HG02885 (cell line): ENCODE measurements around the gene WFIKKN2.
"Not testable (repeated sequence)": the region's sequence is repeated elsewhere in the genome, so short reads cannot be mapped to it uniquely, and the experiment has no call there.

Source experiments
- ATAC-seq: cut with Tn5 transposase; IDR thresholded peaks from one replicate; pipeline ENCODE4 v1.9.1; 2021; ENCODE audit warnings: mild to moderate bottlenecking; ENCODE audit not compliant: unreplicated experiment, poor library complexity

The WFIKKN2 gene

DNA sequence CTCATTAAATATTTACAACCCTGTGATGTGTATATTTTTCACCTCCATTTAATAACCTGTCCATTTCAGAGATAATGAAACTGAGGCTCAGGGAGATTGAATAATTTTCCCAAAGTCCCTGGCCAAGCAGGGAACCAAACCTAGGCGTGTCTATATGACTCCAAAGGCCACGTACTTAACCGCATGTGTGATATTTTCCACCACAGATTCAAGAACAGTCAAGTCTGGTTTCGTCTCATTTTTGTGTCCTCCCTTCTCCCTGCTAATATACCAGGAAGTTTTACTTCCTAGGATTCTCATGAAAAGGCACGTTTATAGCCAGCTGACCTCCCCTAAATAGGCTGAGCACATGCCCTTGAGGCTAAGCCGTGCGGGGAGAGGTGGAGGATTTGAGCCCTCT lies 15.3 kb downstream of the WFIKKN2 start:
- no peak for ATAC-seq

DNA sequence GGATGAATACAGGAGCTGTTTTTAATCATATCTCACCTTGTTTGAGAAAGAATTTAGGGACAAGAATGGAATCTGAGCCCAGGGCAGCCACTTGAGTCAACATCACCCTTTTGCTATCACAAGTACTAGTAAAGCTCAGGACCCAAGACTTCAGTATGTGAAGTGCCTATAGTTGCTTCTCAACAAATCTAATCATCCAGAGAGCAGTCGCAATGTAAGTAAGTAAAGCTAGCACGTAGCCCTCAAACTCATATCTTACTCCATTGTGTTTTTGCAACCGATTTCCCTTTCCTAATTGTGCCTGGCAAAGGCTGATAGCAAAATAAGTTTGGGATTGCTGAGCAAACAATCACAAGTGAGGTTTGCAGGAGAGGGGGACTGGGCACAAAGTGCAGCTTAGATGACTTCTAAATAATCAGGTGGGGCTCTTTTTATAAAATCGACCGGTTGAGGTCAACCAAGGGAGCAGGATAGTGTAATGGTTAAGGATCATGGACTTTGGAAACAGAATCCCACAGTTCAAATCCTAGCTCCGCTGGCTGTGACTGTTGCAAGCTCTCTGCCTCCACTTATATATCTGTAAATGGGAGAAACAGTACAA lies 17.7 kb downstream of the WFIKKN2 start:
- no peak for ATAC-seq

DNA sequence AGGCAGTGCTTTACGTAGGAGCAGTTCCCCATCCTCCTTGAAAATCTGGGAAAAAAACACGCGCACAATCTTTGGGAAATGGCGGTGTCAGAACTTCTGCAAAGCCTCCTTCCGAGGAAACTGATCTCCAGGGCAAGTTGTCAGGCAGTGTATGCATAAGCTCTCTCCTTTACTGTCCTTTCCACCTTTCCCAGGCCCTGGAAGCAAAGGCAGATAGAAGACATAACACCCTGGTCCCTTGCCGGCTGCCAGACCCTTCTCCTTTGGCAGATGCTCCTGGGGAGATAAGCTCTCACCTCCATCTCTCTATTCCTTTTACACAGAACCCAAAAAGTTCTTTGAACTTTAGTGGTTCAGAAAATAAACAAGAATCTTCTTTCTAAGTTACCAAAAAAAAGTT lies 18.4 kb downstream of the WFIKKN2 start:
- ATAC-seq, result no peak

DNA sequence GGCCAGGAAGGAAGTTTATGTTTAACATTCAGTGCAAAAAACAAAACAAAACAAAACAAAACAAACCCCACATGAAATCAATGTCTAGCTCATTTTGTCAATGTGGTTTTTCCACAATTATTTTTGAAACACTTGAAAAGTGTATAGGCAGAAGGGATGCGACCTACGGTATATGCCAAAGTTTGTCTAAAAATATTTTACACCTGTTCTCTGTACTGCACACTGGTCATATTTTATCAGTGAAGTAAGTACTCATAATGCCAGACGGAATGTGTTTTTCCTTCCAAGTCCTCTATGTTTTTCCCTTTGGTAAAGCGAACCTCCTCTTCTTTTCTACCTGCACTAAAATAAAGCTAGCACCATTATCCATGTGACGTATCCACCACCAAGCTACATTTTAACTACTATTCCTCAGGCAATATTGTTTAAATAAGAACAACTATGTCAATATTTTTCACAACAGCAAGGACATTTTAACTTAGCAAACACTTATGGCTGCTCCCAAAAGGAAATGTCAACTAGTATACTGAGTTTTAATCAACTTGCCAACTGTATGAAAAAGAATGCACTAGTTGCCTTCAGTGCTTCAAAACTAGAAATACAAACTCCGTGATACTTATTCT lies 20.4 kb downstream of the WFIKKN2 start:
- no peak for ATAC-seq

DNA sequence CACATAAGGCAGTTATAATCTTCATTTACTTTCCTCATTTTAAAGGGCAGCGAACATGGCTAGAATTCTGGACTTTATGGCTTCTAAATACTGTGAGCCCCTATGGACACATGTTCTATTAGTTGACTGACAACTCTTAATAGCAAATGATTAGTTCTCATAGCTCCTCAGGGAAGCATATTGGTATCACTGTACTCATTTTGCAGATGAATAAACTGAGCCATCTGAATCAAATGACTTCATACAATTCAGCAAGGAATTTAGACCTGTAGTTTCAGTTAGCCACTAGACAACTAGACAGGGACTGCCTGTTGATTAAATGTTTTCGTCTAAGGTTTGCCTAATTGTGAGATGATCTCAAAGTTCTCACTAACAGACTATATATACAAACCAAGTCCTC lies 21.0 kb downstream of the WFIKKN2 start:
- no peak for ATAC-seq

DNA sequence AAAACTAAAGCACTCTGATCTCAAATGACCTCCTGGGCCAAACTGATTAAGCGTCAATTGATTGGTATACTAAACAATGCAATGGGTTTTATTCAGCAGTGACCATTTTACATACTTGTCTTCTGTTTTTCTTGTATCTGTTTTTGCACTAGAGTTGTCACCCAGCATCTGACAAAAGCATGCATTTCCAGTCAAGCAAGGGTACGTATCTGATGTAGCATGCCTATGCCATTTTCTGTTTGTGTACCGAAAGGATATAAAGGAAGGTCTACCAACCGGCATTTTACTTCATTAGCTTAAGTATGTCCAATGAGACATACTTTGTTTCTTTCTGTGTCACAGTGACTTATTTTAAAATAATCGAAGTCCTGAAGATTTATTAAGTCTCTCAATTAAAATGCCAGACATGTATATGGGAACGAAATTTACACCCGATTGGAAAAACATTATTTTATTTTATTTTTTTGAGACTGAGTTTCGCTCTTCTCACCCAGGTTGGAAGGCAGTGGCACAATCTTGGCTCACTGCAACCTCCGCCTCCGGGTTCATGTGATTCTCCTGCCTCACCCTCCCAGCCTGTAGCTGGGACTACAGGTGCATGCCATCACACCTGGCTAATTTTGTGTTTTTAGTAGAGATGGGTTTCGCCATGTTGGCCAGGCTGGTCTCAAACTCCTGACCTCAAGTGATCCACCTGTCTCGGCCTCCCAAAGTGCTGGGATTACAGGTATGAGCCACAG lies 23.3 kb downstream of the WFIKKN2 start:
- no peak for ATAC-seq

DNA sequence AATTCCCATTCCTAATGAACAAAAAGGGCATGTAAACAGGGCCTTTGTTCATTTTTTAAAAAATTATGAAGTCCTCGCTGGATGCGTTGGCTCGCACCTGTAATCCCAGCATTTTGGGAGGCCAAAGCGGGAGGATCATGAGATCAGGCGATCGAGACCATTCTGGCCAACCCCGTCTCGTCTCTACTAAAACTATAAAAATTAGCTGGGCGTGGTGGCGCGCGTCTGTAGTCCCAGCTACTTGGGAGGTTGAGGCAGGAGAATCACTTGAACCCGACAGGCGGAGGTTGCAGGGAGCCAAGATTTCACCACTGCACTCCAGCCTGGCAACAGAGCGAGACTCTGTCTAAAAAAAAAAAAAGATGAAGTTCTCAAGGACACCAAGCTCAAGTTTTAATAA lies 24.3 kb downstream of the WFIKKN2 start:
- ATAC-seq, result not testable (repeated sequence)

DNA sequence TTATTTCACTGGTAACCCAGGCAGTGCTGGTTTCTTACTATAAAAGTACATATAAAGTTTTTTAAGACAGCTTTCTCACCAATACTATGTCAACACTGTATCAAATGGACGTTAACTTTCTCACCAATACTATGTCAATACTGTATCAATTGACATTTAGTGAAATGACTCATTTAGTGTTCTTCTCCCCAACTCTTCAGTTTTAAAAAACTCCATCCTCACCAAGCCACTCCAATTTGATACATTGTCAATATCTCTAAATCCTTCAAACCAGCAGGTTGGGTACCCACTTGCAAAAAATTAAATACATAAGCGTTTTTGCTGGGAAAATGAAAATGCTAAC lies 25.9 kb downstream of the WFIKKN2 start:
- no peak for ATAC-seq

DNA sequence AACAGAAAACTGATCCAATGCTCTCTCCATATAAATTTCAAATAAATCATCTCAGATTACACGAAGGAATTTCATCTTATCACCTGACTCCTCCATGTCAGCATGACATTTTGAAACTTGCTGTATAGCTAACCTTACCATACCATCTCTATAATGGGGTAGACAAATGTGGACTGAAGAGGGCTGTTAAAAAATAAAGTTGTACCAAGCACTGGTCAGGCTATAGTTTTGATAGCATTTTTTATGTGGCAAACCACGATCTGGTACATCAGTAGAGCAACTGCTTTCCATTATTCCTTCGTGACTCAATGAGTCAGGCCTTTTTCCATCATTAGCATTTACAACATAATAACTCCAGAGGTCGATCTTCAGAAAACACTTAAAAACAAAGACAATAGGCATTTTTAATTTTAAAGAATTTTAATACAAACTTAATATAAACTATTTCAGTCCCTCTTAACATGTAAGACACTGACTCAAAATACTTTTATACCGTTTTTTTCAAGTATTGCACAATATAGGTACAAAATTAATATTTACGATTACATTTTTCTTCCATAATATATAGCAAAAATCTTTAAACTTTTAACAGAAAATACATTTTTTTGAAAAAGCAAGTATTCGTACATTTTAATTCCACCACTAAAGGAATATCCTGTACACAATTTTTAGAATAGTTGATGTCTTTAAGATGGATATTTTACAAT lies 26.6 kb downstream of the WFIKKN2 start:
- no peak for ATAC-seq

DNA sequence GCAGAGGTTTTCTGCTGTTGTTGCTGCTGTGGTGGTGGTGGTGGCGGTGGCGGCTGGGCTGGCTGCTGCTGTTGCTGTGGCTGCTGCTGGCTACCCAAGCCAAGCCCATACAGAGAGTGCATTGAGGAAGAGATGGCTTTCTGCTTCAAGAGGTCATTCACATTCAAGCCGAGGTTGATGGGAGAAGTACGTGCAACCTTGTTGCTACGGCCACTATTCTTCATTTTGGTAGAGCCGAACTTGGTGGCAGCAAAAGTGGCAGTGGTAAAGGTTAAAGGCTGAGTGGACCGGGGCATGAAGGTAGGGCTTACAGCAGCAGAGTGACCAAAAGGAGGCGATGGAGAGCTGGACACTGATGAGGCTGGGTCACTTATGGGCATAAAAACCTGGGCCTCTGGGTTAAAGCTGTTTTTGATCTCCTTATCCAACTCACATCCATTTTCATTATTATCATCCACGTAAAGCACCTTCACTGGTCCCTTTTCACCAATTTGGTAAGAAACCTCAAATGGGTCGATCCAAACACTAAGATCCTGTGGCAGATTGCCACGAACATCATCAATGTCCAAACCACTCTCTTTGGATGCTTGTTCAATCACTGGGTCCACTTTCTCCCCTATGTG lies 27.9 kb downstream of the WFIKKN2 start:
- no peak for ATAC-seq

DNA sequence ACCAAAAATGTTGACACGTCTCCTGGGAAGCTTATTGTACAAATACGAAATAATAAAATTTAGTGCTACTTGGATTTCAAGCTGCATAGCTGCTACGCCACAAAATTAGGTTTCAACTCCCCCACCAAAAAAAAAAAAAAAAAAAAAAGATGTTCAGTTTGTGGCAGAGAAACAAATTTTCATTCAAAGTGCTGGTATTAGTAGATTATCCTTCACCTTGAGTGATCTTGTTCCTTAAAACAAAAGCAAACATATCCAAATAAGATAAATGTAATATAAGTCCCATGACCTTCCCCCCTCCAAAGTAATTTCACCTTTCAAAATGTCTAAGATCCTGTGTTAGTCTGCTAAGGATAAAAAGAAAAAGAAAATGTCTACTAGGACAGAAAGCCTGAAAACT lies 28.5 kb downstream of the WFIKKN2 start:
- no peak for ATAC-seq

DNA sequence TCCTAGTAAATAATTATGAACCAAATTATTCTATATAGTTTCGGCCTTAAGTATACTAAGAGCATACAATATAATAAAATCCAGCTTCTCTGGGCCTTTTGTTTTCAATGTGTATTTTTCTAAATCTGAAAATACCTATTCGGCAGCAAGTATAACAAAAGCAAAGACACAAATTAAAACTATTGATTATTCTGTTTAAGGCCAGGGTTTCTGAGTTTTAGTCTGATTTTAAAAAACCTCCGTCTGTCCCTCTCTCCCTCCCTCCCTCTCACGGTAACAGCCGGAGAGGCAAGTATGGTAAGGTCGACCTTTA lies 29.3 kb downstream of the WFIKKN2 start:
- ATAC-seq, result no peak

DNA sequence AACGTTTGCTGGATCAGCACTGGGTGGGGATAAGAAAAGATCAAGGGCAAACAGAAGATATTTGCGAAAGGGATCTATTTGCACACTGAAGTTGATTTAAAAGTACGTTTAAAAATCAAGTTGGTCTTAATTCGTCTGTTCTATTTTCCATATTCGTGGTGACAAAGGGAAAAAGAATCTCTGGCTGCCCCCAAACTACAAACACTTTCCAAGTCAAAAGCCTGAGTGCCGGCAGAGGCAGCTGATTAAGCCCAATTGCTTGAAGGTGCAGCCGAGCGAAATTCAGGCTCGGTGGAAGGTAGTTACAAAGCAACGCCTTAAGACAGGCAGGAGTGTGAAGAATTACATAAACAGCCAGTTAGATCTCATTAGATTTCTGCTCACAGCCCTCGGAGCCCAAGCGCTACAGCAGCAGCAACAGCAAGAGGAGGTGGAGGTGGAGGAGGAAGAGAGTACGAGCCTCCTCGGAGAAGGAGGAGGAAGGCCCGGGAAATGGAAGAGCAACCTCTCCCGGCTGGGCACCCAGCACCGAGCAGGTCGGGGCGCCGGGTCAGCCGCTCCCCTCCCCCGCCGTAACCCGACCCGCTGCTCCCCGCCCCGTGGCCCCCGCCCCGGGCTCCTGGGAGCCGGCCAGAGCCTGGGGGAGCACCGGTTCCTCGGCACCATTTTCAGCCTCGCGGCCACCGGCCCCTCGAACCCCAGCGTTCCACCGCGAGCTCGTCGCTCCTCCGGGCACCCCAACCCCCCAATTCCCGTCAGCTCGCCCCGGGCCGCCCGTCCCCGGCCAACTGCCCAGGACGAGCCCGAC lies 29.9 kb downstream of the WFIKKN2 start:
- peak; percentile 19 for ATAC-seq

DNA sequence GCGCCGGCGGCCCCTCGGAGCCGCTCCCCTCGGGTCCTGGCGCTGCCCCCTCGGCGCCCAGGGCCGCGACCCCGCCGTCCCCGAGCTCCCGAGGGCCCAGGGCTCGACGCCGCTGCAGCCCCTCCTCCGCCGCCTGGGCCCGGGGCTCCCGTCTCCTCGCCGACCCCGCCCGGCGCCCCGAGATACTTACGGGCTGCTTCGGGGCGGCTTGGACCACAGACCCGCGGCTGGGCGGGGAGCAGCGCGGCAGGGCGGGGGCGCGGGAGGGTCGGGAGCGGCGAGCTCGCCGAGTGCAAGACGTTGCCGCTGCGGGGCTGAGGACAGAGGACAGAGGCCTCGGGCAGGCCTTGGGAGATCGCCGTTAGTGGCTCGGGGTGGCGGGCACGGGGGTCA lies 30.5 kb downstream of the WFIKKN2 start:
- ATAC-seq, result peak; percentile 2

DNA sequence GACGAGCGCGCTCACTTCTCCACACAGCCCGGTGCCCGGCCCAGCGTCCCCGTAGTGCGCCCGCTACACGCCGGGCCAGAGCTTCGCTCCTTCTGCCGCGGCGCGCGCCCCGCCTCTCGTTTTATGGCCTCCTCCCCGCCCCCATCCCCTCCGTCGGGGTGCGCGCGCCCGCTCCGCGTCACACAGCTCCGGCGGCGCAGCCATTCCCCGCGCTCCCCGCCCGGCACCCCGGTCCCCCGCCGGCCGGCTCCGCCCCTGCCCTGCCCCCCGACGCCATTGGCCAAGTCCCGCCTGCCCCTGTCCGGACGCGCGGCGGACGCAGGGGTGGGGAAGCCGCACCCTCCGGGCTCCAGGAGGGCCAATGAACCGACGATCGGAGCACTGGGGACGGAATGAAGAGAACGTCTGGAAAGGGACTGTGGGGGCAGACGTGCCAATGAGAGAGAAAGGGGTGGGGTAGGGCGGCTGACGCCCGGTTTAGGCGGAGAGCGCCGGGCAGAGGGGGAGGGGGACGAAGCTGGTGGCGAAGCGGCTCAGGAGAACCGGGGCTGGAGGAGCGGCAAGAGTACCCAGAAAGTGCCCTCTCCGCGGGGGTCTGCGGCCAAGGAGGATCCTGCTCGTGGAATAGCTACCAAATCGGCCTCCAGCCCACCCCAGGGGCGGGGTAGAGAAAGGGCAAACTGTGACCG lies 31.0 kb downstream of the WFIKKN2 start, which contains the start of gene TOB1:
Gene TOB1, minus strand, starts transcription at position 94 of the 689 bp plus-strand sequence. CDS start 2,337 bp downstream, outside the sequence.
- peak; percentile 74 for ATAC-seq

DNA sequence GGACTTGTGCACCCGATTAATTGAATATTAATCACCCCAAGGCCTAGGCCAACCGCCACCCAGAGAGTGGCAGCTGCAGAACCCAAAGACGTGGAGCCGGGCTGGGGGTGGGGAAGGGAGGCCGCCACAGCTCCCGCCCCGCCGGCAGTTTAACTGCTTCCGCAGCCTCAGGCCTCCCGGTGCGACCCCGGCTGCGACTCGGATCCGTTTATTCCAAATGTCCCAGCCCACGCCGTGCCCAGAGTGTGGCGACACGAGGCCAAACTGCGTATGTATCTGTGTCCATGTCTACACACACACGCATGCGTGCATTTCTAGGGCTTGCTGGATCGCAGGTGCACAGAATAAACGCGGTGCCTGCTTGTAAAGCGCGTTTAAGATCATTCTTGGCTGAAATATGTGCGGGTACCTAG lies 31.6 kb downstream of the WFIKKN2 start:
- ATAC-seq, result peak; percentile 8

DNA sequence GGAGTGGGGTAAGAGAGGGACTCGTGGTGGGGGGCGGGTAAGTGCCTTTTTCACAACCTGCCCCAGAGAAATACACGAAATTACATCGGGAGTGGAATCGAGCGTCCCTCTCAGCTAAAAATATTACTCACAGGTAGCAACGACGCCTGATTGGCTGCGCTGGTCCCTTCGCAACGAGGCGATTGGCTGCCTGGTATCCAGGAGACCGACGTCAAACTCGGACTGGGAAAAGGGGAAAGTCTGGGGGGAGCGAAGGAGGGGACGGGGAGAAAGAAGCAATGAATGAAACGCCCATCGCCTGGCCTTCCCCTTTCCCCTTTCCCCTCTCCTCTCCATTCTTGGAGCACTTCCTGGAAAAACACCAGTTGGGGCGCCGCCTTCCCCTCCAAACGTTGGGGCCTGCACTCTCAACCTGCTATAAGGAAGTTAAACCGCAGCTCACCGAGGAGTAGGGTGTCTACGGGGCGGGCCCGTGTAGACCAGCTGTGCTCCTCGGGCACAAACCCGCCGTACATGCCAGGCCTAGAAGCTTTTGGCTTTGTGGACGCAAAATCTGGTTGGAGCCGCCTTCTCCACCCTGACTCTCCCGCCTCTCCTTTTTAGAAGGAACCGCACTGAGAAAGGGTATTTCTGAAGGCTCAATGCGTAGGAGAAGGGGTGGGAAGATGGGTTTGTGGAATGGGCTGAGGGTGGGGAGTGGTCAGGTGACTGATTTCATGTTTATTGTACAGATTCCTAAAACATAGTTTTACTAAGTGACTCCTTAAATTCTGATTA lies 32.2 kb downstream of the WFIKKN2 start:
- ATAC-seq, result peak; percentile 41

DNA sequence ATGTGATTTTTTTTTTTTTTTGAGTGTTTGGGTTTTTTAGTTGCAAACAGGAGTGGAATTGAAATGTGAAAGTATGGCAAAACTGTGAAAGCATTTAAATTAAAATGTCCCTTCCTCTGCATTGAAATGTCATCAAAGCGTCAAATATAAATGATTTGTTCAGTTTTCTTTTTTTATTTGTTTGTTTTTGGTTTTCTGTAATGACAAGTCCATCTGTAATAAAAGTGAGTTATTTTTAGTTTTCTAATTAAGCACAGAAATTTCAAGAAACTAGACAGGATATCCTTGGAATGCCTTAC lies 32.7 kb downstream of the WFIKKN2 start:
- ATAC-seq, result no peak

DNA sequence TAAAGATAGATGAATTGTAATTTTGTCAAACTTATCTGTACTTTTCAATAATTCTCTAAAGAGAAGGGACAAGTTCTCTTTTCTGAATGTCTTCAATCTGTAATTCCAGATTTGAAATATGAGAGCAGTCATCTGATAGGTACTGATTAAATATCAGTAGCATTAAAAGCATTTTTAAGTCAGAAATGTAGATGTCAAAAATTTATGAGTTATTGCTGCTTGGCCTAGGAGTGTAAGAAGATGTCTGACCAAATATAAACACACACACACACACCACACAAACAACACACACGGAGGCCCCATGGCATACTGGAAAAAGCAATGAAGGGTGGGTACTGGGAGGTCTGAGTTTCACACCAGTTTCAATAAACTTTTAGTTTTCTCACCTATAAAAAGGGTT lies 33.2 kb downstream of the WFIKKN2 start:
- no peak for ATAC-seq
